Panc1 (cell line): ENCODE results near the gene RNF125. TPM values are rescaled to one million over a fixed set of nuclear protein-coding genes. Genes with fewer than 3 reads are reported as not detected.

Experiments used
- ATAC-seq: fragments of 200-7000 bp; cut with Tn5 transposase; 2 replicates; pipeline ENCODE4 v1.9.1; 2020; ENCODE audit warnings: mild to moderate bottlenecking, moderate library complexity
- BruUV-seq: library from RNA; stranded (reverse); fragments of 400-500 nt; replicated peaks from 2 replicates; lab custom pipeline; 2021; lab: Mats Ljungman, UMichigan
- CTCF ChIA-PET: fragments of 300-600 bp; sonication (Branson Sonifier 250); formaldehyde crosslinking; loops from one replicate; lab custom pipeline; 2022; ENCODE audit warnings: antibody characterized with exemption; lab: Charles Lee
- POLR2A ChIA-PET: fragments of 300-600 bp; sonication (Branson Sonifier 250); formaldehyde crosslinking; loops from one replicate; lab custom pipeline; 2022; ENCODE audit warnings: antibody characterized with exemption; lab: Charles Lee
- DNase-seq: peaks from one replicate; pipeline ENCODE4 v3.0.0-alpha.2; 2010; ENCODE audit warnings: low read depth, low spot score
- H3K27ac ChIP-seq: 2 replicates; pipeline ENCODE4 v1.5.1; 2011; ENCODE audit warnings: mild to moderate bottlenecking, low read length, inconsistent platforms
- H3K27me3 ChIP-seq: fragments of 200-500 bp; sonication (Bioruptor generic); 2 replicates; pipeline ENCODE4 v1.6.0; 2014; ENCODE audit warnings: low read length, inconsistent platforms; ENCODE audit not compliant: control insufficient read depth, insufficient read depth
- H3K36me3 ChIP-seq: fragments of 200-500 bp; sonication (Bioruptor generic); 2 replicates; pipeline ENCODE4 v1.5.1; 2014; ENCODE audit warnings: inconsistent platforms, mild to moderate bottlenecking, low read length, moderate library complexity; ENCODE audit not compliant: control insufficient read depth, insufficient read depth
- H3K4me1 ChIP-seq: 2 replicates; pipeline ENCODE4 v1.5.1; 2011; ENCODE audit warnings: inconsistent platforms, mild to moderate bottlenecking, low read length, moderate library complexity; ENCODE audit not compliant: control insufficient read depth, insufficient read depth
- H3K4me3 ChIP-seq, 2 experiments: 2 replicates each; pipeline ENCODE4 v1.5.1; 2011 to 2012; ENCODE audit warnings: low read depth in 2 of 2, low read length in 2 of 2, mild to moderate bottlenecking in 2 of 2, inconsistent platforms in 1 of 2, moderate library complexity in 1 of 2
- H3K9me3 ChIP-seq: fragments of 200-500 bp; sonication (Bioruptor generic); 2 replicates; pipeline ENCODE4 v1.5.1; 2014; ENCODE audit warnings: low read depth, mild to moderate bottlenecking, inconsistent platforms, low read length, moderate library complexity; ENCODE audit not compliant: control insufficient read depth, insufficient read depth
- CTCF ChIP-seq: fragments of 450-650 bp; IDR thresholded peaks from 2 replicates; pipeline ENCODE4 v1.5.1; 2017; ENCODE audit warnings: mild to moderate bottlenecking
- POLR2AphosphoS5 ChIP-seq: IDR thresholded peaks from 2 replicates; pipeline ENCODE4 v1.6.1; 2012; ENCODE audit warnings: mild to moderate bottlenecking, low read depth, low read length, moderate library complexity
- REST ChIP-seq, 2 experiments: IDR thresholded peaks; 2 replicates each; pipeline ENCODE4 v1.6.1; 2011 to 2012; ENCODE audit warnings: low read depth in 2 of 2, control low read depth in 1 of 2, low read length in 1 of 2, mild to moderate bottlenecking in 1 of 2, moderate library complexity in 1 of 2; ENCODE audit not compliant: insufficient read depth in 1 of 2
- SIN3A ChIP-seq: IDR thresholded peaks from 2 replicates; pipeline ENCODE4 v1.6.1; 2012; ENCODE audit warnings: low read depth, mild to moderate bottlenecking, low read length, moderate library complexity, borderline replicate concordance; ENCODE audit not compliant: insufficient read depth
- TCF7L2 ChIP-seq: IDR thresholded peaks from 2 replicates; pipeline ENCODE4 v1.6.1; 2011; ENCODE audit warnings: mild to moderate bottlenecking, low read depth, low read length, inconsistent platforms
- in situ Hi-C: cut with HindIII; loops from 2 replicates; pipeline ENCODE4 v1.10.0; 2016; ENCODE audit warnings: low sequenced_read_pairs, low pct_unique_long_range_greater_than_20kb
- intact Hi-C: fragments of 100-400 bp; cut with micrococcal nuclease; formaldehyde crosslinking; loops from one replicate; pipeline ENCODE4 v1.10.0; 2022; ENCODE audit not compliant: unreplicated experiment
- total RNA-seq: library from RNA; stranded (reverse); gene quantifications from one replicate; pipeline ENCODE4 v1.2.1, GENCODE V29; 2021; ENCODE audit not compliant: unreplicated experiment

RNF125 gene
- total RNA-seq, 1 experiment from 2014 or later, result 0.57 TPM

GRCh38 chr18:32057624-32058165 is 39.1 kb downstream of the RNF125 start:
- H3K4me3 ChIP-seq, result no peak overlapping the region
- no peaks in the 10 kb centered on the region for H3K4me1 ChIP-seq
- H3K36me3 ChIP-seq, result no peaks in the 10 kb centered on the region
- ChIA-PET CTCF (no interaction called here), POLR2A (no interaction called here)
- ATAC-seq (no peak), DNase-seq (no peak)
- no peaks in the 10 kb centered on the region for H3K9me3 ChIP-seq
- TF ChIP-seq REST (IDR thresholded peaks at IDR 0.05; ENCODE audit: insufficient read depth in 1 of 2, low read depth in 2 of 2, low read length in 1 of 2) (no peak), TCF7L2 (no peak), POLR2AphosphoS5 (no peak), CTCF (no peak), SIN3A (no peak)
- in situ Hi-C loops, result no loop called here
- H3K27me3 ChIP-seq, result no peaks in the 10 kb centered on the region
- no peak overlapping the region for H3K27ac ChIP-seq
- intact Hi-C loops, result no loop called here
- no TSS peak for BruUV-seq

- no TSS peak for BruUV-seq
- H3K4me3 ChIP-seq, result no peak overlapping the region
- intact Hi-C loops (no loop called here), in situ Hi-C loops (no loop called here)
- no peaks in the 10 kb centered on the region for H3K4me1 ChIP-seq
- ChIA-PET POLR2A (no interaction called here), CTCF (no interaction called here)
- no peaks in the 10 kb centered on the region for H3K9me3 ChIP-seq
- H3K27ac ChIP-seq, result no peak overlapping the region
- no peak for TF ChIP-seq SIN3A
- no peak for TF ChIP-seq CTCF
- no peak for TF ChIP-seq TCF7L2
- ATAC-seq, result no peak
- no peak for DNase-seq
- H3K27me3 ChIP-seq, result no peaks in the 10 kb centered on the region
- no peaks in the 10 kb centered on the region for H3K36me3 ChIP-seq
Measured at GRCh38 chr18:32060026-32060425, 41.4 kb downstream of the RNF125 start.
